Measurements from ENCODE around the gene LDHD. TPM values are rescaled to one million over a fixed set of nuclear protein-coding genes. Genes with fewer than 3 reads are reported as not detected.

Gene LDHD
- total RNA-seq, 6 experiments from 2014 or later: 62.9 to 98.5 (median 90.2) TPM

GRCh38 chr16:75118943-75119539 lies 2.5 kb upstream of the LDHD start:
- peaks cover 0 to 4% (median 0%) of the 10 kb centered on the region in 4 donors for H3K9me3 ChIP-seq
- TF ChIP-seq POLR2A (IDR thresholded peaks at IDR 0.05) (no peak), CTCF (IDR thresholded peaks at IDR 0.05) (no peak)
- H3K4me1 ChIP-seq: peaks cover 0 to 24% (median 0%) of the 10 kb centered on the region in 4 donors
- peak overlapping the region; percentile 33 to 62 (median 51) for H3K4me3 ChIP-seq
- H3K36me3 ChIP-seq: peaks cover 0 to 5% (median 0%) of the 10 kb centered on the region in 4 donors
- ATAC-seq (peak in 1 of 4 donors; percentile 28), DNase-seq (peak in 1 of 3 donors; percentile 14)
- H3K27ac ChIP-seq: peak overlapping the region; percentile 48 to 90 (median 81)
- no peaks in the 10 kb centered on the region for H3K27me3 ChIP-seq
- 47% methylated on average over 6 of the region's 6 CpGs for WGBS (ENCODE audit: insufficient coverage, low coverage, low lambda C conversion rate, missing lambda C conversion rate)
- intact Hi-C loops (cut with DNase I): loop anchor here in 1 of 2 donors (10.0 kb wide), 1 partner anchor 124 kb away; the partner anchor contains the start of gene ZNRF1

GRCh38 chr16:75116911-75117245 lies 298 bp upstream of the LDHD start:
- no peak for ATAC-seq
- intact Hi-C loops (cut with DNase I): loop anchor here in 1 of 2 donors (10.0 kb wide), 1 partner anchor 122 kb away; the partner anchor contains the start of gene ZNRF1
- Histone ChIP-seq H3K27me3 (no peaks in the 10 kb centered on the region), H3K4me3 (peak overlapping the region in 1 of 3 donors; percentile 57), H3K4me1 (peaks cover 0 to 28% (median under 1%) of the 10 kb centered on the region in 4 donors), H3K36me3 (peaks cover 0 to 13% (median 3%) of the 10 kb centered on the region in 4 donors), H3K27ac (peak overlapping the region in 2 of 3 donors; percentile 66 to 93), H3K9me3 (peaks cover 0 to 2% (median 0%) of the 10 kb centered on the region in 4 donors)
- DNase-seq: no peak
- TF ChIP-seq POLR2A (IDR thresholded peaks at IDR 0.05): no peak
- TF ChIP-seq CTCF (IDR thresholded peaks at IDR 0.05): no peak
- WGBS (ENCODE audit: insufficient coverage, low coverage, low lambda C conversion rate, missing lambda C conversion rate): 25% methylated on average over 3 of the region's 3 CpGs

GRCh38 chr16:75114946-75115825 lies 1.4 kb downstream of the LDHD start:
- H3K36me3 ChIP-seq: peaks cover 0 to 13% (median 3%) of the 10 kb centered on the region in 4 donors
- peak overlapping the region; percentile 57 to 82 (median 65) for H3K4me3 ChIP-seq
- no peaks in the 10 kb centered on the region for H3K9me3 ChIP-seq
- WGBS (ENCODE audit: insufficient coverage, low coverage, low lambda C conversion rate, missing lambda C conversion rate): 65% methylated on average over 15 of the region's 45 CpGs
- intact Hi-C loops (cut with DNase I): loop anchor here (5.0 to 10.0 kb wide), 2 partner anchors 118 to 120 kb away; partner anchors contain the start of gene ZNRF1 (in 2 of the 2)
- ATAC-seq: no peak
- no peak for TF ChIP-seq CTCF (IDR thresholded peaks at IDR 0.05)
- no peak for TF ChIP-seq POLR2A (IDR thresholded peaks at IDR 0.05)
- DNase-seq: peak in 1 of 3 donors; percentile 51
- peak overlapping the region in 2 of 3 donors; percentile 66 to 93 for H3K27ac ChIP-seq
- H3K27me3 ChIP-seq: no peaks in the 10 kb centered on the region
- H3K4me1 ChIP-seq: peaks cover 0 to 45% (median 9%) of the 10 kb centered on the region in 4 donors

- Histone ChIP-seq H3K4me1 (peaks cover 0 to 53% (median 13%) of the 10 kb centered on the region in 4 donors), H3K27me3 (no peaks in the 10 kb centered on the region), H3K4me3 (no peak overlapping the region), H3K27ac (no peak overlapping the region), H3K36me3 (peaks cover 0 to 13% (median 3%) of the 10 kb centered on the region in 4 donors), H3K9me3 (no peaks in the 10 kb centered on the region)
- no CpG with 5 or more reads among the region's 44 CpGs for WGBS (ENCODE audit: insufficient coverage, low coverage, low lambda C conversion rate, missing lambda C conversion rate)
- intact Hi-C loops (cut with DNase I): loop anchor here (5.0 to 10.0 kb wide), 2 partner anchors 117 to 120 kb away; partner anchors contain the start of gene ZNRF1 (in 2 of the 2)
- TF ChIP-seq POLR2A (IDR thresholded peaks at IDR 0.05) (no peak), CTCF (IDR thresholded peaks at IDR 0.05) (no peak)
- peak in 1 of 3 donors; percentile 52 for DNase-seq
- ATAC-seq: no peak
Measured at GRCh38 chr16:75114179-75114945, 2.2 kb downstream of the LDHD start.
